ENCODE data around the gene CDHR1. TPM values are rescaled to one million over a fixed set of nuclear protein-coding genes. Genes with fewer than 3 reads are reported as not detected.

CDHR1 gene
- total RNA-seq, 2 experiments from 2014 or later: 1.8 to 2.4 TPM

GRCh38 chr10:84181631-84182030, 12.7 kb upstream of the CDHR1 start:
- no peak for ATAC-seq
- TF ChIP-seq, protein P1, sequence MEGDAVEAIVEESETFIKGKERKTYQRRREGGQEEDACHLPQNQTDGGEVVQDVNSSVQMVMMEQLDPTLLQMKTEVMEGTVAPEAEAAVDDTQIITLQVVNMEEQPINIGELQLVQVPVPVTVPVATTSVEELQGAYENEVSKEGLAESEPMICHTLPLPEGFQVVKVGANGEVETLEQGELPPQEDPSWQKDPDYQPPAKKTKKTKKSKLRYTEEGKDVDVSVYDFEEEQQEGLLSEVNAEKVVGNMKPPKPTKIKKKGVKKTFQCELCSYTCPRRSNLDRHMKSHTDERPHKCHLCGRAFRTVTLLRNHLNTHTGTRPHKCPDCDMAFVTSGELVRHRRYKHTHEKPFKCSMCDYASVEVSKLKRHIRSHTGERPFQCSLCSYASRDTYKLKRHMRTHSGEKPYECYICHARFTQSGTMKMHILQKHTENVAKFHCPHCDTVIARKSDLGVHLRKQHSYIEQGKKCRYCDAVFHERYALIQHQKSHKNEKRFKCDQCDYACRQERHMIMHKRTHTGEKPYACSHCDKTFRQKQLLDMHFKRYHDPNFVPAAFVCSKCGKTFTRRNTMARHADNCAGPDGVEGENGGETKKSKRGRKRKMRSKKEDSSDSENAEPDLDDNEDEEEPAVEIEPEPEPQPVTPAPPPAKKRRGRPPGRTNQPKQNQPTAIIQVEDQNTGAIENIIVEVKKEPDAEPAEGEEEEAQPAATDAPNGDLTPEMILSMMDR (IDR thresholded peaks at IDR 0.05): no peak
- POLR2A ChIA-PET: no interaction called here

DNA sequence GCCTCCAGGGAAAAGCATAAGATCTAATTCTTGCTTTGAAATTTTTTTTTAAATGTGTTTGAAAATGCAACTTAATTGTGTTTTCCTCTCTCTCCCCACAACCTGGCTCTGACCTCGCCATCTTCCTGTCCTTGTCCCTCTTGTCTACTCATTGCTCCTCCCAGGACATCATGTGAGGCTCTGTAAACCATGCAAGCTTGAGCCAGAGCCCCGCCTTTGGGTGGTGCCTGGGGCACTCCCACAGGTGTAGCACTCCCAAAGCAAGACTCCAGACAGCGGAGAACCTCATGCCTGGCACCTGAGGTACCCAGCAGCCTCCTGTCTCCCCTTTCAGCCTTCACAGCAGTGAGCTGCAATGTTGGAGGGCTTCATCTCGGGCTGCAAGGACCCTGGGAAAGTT, 9.8 kb upstream of the CDHR1 start:
- H3K4me1 Mint-ChIP-seq (ENCODE audit: low read depth): peaks cover 3% of the 10 kb centered on the region
- H3K9me3 Mint-ChIP-seq: no peaks in the 10 kb centered on the region
- H3K4me3 Mint-ChIP-seq: no peak overlapping the region
- H3K36me3 Mint-ChIP-seq (ENCODE audit: low read depth): no peaks in the 10 kb centered on the region
- ChIA-PET CTCF (interaction anchor here (0.8 kb wide), 1 partner anchor 41 kb away, joined by 4 read pairs; no protein-coding TSS in a partner anchor), POLR2A (no interaction called here)
- ATAC-seq (no peak), DNase-seq (no peak)
- no peak overlapping the region for H3K27ac Mint-ChIP-seq
- intact Hi-C loops (cut with micrococcal nuclease): no loop called here
- H3K27me3 Mint-ChIP-seq: no peaks in the 10 kb centered on the region
- TF ChIP-seq, protein P1 (IDR thresholded peaks at IDR 0.05): no peak

More at GRCh38 chr10:84181631-84182030, 12.7 kb upstream of the CDHR1 start:
- Mint-ChIP-seq H3K4me3 (no peak overlapping the region), H3K27me3 (no peaks in the 10 kb centered on the region), H3K36me3 (ENCODE audit: low read depth) (no peaks in the 10 kb centered on the region), H3K27ac (no peak overlapping the region), H3K9me3 (no peaks in the 10 kb centered on the region), H3K4me1 (ENCODE audit: low read depth) (peaks cover 7% of the 10 kb centered on the region)
- intact Hi-C loops (cut with micrococcal nuclease): no loop called here
- DNase-seq: no peak
- CTCF ChIA-PET: interaction anchor here (1.2 to 2.1 kb wide), 3 partner anchors 33 to 71 kb away, joined by 3 to 9 read pairs (median 5); no protein-coding TSS in a partner anchor

- Mint-ChIP-seq H3K36me3 (ENCODE audit: low read depth) (no peaks in the 10 kb centered on the region), H3K4me1 (ENCODE audit: low read depth) (peaks cover 4% of the 10 kb centered on the region), H3K27me3 (no peaks in the 10 kb centered on the region), H3K27ac (no peak overlapping the region), H3K4me3 (no peak overlapping the region), H3K9me3 (no peaks in the 10 kb centered on the region)
- ChIA-PET POLR2A (no interaction called here), CTCF (no interaction called here)
- TF ChIP-seq, protein P1 (IDR thresholded peaks at IDR 0.05): no peak
- ATAC-seq (no peak), DNase-seq (no peak)
- intact Hi-C loops (cut with micrococcal nuclease): no loop called here
Measured at GRCh38 chr10:84185526-84186175, 8.7 kb upstream of the CDHR1 start.

- CTCF ChIA-PET: interaction anchor here (0.9 to 2.0 kb wide), 3 partner anchors 13 to 40 kb away, joined by 3 to 5 read pairs (median 3); no protein-coding TSS in a partner anchor
Measured at GRCh38 chr10:84188815-84189214, 5.5 kb upstream of the CDHR1 start.

DNA sequence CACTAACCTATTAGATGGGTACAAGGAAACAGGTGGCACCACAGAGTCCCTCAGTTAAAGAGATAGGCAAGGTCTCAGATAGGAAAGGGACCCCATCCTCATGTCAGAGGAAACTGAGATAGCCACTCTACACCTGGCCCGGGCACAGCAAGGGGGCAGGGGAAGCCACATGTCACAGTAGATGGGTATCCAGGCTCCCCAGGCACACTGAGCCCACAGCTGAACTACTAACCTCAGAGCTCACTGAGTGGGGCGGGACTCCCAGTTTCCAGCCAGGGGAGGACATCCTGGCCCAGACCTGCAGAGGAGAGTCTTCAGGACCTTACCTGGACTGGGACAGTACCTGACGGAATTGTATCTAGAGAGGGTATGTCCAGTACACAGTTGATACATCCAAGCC, 3.7 kb upstream of the CDHR1 start:
- H3K27ac Mint-ChIP-seq: no peak overlapping the region
- H3K27me3 Mint-ChIP-seq: peaks cover 5% of the 10 kb centered on the region
- H3K4me1 Mint-ChIP-seq (ENCODE audit: low read depth): peaks cover 10% of the 10 kb centered on the region
- H3K9me3 Mint-ChIP-seq: no peaks in the 10 kb centered on the region
- H3K4me3 Mint-ChIP-seq: no peak overlapping the region
- DNase-seq: no peak
- ChIA-PET CTCF (interaction anchor here (1.1 to 2.8 kb wide), 3 partner anchors 24 to 55 kb away, joined by 3 to 12 read pairs (median 3); partner anchors contain the start of gene GHITM), POLR2A (no interaction called here)
- TF ChIP-seq, protein P1 (IDR thresholded peaks at IDR 0.05): no peak
- no peak for ATAC-seq
- intact Hi-C loops (cut with micrococcal nuclease): no loop called here
- H3K36me3 Mint-ChIP-seq (ENCODE audit: low read depth): no peaks in the 10 kb centered on the region

More at GRCh38 chr10:84188815-84189214, 5.5 kb upstream of the CDHR1 start:
- peaks cover 1% of the 10 kb centered on the region for H3K27me3 Mint-ChIP-seq
- intact Hi-C loops (cut with micrococcal nuclease): no loop called here
- no peaks in the 10 kb centered on the region for H3K36me3 Mint-ChIP-seq (ENCODE audit: low read depth)
- no peak overlapping the region for H3K27ac Mint-ChIP-seq
- ATAC-seq (no peak), DNase-seq (no peak)
- H3K9me3 Mint-ChIP-seq: no peaks in the 10 kb centered on the region
- peaks cover 14% of the 10 kb centered on the region for H3K4me1 Mint-ChIP-seq (ENCODE audit: low read depth)
- POLR2A ChIA-PET: interaction anchor here (0.8 kb wide), 1 partner anchor 38 kb away, joined by 3 read pairs; no protein-coding TSS in a partner anchor
- H3K4me3 Mint-ChIP-seq: no peak overlapping the region
- TF ChIP-seq, protein P1 (IDR thresholded peaks at IDR 0.05): no peak

Data from activated CD8-positive, alpha-beta T cell treated with anti-CD3 and anti-CD28 coated beads for 36 hours (primary cell).